Neural cell (in vitro differentiated cells): ENCODE measurements around the gene ANKIB1. TPM values are rescaled to one million over a fixed set of nuclear protein-coding genes. Genes with fewer than 3 reads are reported as not detected.
"Not testable (repeated sequence)": the region's sequence is repeated elsewhere in the genome, so short reads cannot be mapped to it uniquely, and the experiment has no call there.

ENCODE experiments used
- H2AFZ ChIP-seq: fragments of 200-600, 300-800 bp; sonication (generic), shearing (Covaris generic); 2 replicates; pipeline ENCODE4 v1.6.0; 2014; ENCODE audit warnings: low read depth, mild to moderate bottlenecking, antibody characterized with exemption, low read length, moderate library complexity
- H3F3A ChIP-seq: fragments of 200-600 bp; shearing (Covaris generic); 2 replicates; pipeline ENCODE4 v1.6.1; 2016; ENCODE audit warnings: mild to moderate bottlenecking, moderate library complexity, mixed read lengths, antibody characterized with exemption, low read length; ENCODE audit not compliant: insufficient read depth, poor library complexity, severe bottlenecking
- H3K27ac ChIP-seq: fragments of 200-600, 300-800 bp; sonication (generic), shearing (Covaris generic); 2 replicates; pipeline ENCODE4 v1.5.1; 2014; ENCODE audit warnings: mild to moderate bottlenecking, low read length, moderate library complexity
- H3K27me3 ChIP-seq: fragments of 300-800, 200-600 bp; sonication (generic), shearing (Covaris generic); 2 replicates; pipeline ENCODE4 v1.6.0; 2014; ENCODE audit warnings: mild to moderate bottlenecking, low read depth, low read length, moderate library complexity; ENCODE audit not compliant: insufficient read depth
- H3K36me3 ChIP-seq: fragments of 300-800, 200-600 bp; sonication (generic), shearing (Covaris generic); 2 replicates; pipeline ENCODE4 v1.5.1; 2014; ENCODE audit warnings: mild to moderate bottlenecking, antibody characterized with exemption, low read length, moderate library complexity; ENCODE audit not compliant: insufficient read depth
- H3K4me2 ChIP-seq: fragments of 300-800, 200-600 bp; sonication (generic), shearing (Covaris generic); 2 replicates; pipeline ENCODE4 v1.6.0; 2014; ENCODE audit warnings: mild to moderate bottlenecking, low read length
- H3K4me3 ChIP-seq: fragments of 300-800, 200-600 bp; sonication (generic), shearing (Covaris generic); 2 replicates; pipeline ENCODE4 v1.5.1; 2014; ENCODE audit warnings: mild to moderate bottlenecking, low read length, moderate library complexity
- H3K79me2 ChIP-seq: fragments of 200-600 bp; shearing (Covaris generic); replicated peaks from 2 replicates; pipeline ENCODE4 v1.6.0; 2014; ENCODE audit warnings: mild to moderate bottlenecking, low read length, moderate library complexity; ENCODE audit not compliant: insufficient read depth
- H3K9ac ChIP-seq: fragments of 300-800, 200-600 bp; sonication (generic), shearing (Covaris generic); 2 replicates; pipeline ENCODE4 v1.6.1; 2016; ENCODE audit warnings: mild to moderate bottlenecking, low read length, mixed read lengths
- H3K9me2 ChIP-seq: fragments of 200-600 bp; shearing (Covaris generic); 2 replicates; pipeline ENCODE4 v1.6.1; 2016; ENCODE audit warnings: mild to moderate bottlenecking, low read length, mixed read lengths; ENCODE audit not compliant: insufficient read depth
- H3K9me3 ChIP-seq: fragments of 200-600, 300-800 bp; sonication (generic), shearing (Covaris generic); 2 replicates; pipeline ENCODE4 v1.6.1; 2016; ENCODE audit warnings: mild to moderate bottlenecking, mixed run types, low read length, moderate library complexity, mixed read lengths
- H4K20me1 ChIP-seq: fragments of 200-600 bp; shearing (Covaris generic); 2 replicates; pipeline ENCODE4 v1.6.1; 2016; ENCODE audit warnings: mild to moderate bottlenecking, mixed run types; ENCODE audit not compliant: insufficient read depth
- EP300 ChIP-seq: fragments of 450-650 bp; conservative IDR thresholded peaks from 2 replicates; pipeline ENCODE4 v1.6.1; 2014; ENCODE audit warnings: antibody characterized with exemption, mild to moderate bottlenecking, moderate library complexity; ENCODE audit not compliant: poor library complexity, severe bottlenecking
- EZH2 ChIP-seq: fragments of 200-600, 300-800 bp; shearing (Covaris generic), sonication (generic); IDR thresholded peaks from 2 replicates; pipeline ENCODE4 v1.6.1; 2014; ENCODE audit warnings: antibody characterized with exemption, low read length, borderline replicate concordance, mild to moderate bottlenecking; ENCODE audit not compliant: insufficient read depth, poor library complexity, severe bottlenecking
- MXI1 ChIP-seq: fragments of 450-650 bp; conservative IDR thresholded peaks from 2 replicates; pipeline ENCODE4 v1.6.1; 2014; ENCODE audit warnings: antibody characterized with exemption, mild to moderate bottlenecking; ENCODE audit not compliant: poor library complexity, severe bottlenecking
- POLR2AphosphoS5 ChIP-seq: IDR thresholded peaks from 2 replicates; pipeline ENCODE4 v1.6.1; 2012
- RAD21 ChIP-seq: fragments of 450-650 bp; conservative IDR thresholded peaks from 2 replicates; pipeline ENCODE4 v1.6.1; 2014; ENCODE audit warnings: antibody characterized with exemption, mild to moderate bottlenecking, moderate library complexity
- SMC3 ChIP-seq: fragments of 450-650 bp; conservative IDR thresholded peaks from 2 replicates; pipeline ENCODE4 v1.6.1; 2014; ENCODE audit warnings: antibody characterized with exemption, mild to moderate bottlenecking, moderate library complexity; ENCODE audit not compliant: poor library complexity
- TAF1 ChIP-seq: IDR thresholded peaks from 2 replicates; pipeline ENCODE4 v1.6.1; 2012; ENCODE audit warnings: low read depth
- polyA plus RNA-seq: library from polyadenylated mRNA; depleted of rRNA; stranded (reverse); fragments of >200 nt; gene quantifications from 2 replicates; pipeline ENCODE4 v1.2.3, GENCODE V29; 2014
- TF ChIP-seq, protein P1 (sequence below): fragments of 450-650 bp; IDR thresholded peaks from 2 replicates; pipeline ENCODE4 v1.5.1; 2014; ENCODE audit warnings: antibody characterized with exemption, mild to moderate bottlenecking, moderate library complexity; ENCODE audit not compliant: poor library complexity, severe bottlenecking
- TF ChIP-seq, protein P2 (sequence below): IDR thresholded peaks from 2 replicates; pipeline ENCODE4 v1.6.1; 2012; ENCODE audit warnings: borderline replicate concordance

The ANKIB1 gene
- polyA plus RNA-seq, 1 donor from 2014 or later = 83.0 TPM

DNA sequence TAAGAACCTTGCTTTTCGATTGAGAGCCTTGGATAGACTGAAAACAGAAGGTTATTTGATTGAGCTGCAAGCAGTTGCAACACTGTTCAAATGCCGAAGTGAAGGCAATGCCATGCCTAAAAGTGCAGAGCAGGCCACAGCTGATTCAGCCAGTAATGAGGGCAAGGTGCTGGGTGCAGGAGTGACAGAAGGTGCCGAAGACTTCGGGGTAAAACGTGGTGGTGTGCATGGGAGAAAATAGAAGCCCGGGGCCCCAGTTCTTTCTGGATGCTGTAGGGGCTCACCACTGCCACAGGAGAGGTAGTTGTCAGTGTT is 157.9 kb downstream of the ANKIB1 start:
- Histone ChIP-seq H3K36me3 (peaks cover 6% of the 10 kb centered on the region), H3K4me3 (no peak overlapping the region), H3K27ac (no peak overlapping the region), H3K9ac (no peak overlapping the region), H2AFZ (no peak overlapping the region), H3K9me3 (no peaks in the 10 kb centered on the region), H3K27me3 (no peaks in the 10 kb centered on the region), H4K20me1 (no peaks in the 10 kb centered on the region), H3K4me2 (no peak overlapping the region), H3F3A (no peaks in the 10 kb centered on the region), H3K9me2 (no peaks in the 10 kb centered on the region), H3K79me2 (no peaks in the 10 kb centered on the region)
- no peak for TF ChIP-seq EZH2
- TF ChIP-seq, protein P1, sequence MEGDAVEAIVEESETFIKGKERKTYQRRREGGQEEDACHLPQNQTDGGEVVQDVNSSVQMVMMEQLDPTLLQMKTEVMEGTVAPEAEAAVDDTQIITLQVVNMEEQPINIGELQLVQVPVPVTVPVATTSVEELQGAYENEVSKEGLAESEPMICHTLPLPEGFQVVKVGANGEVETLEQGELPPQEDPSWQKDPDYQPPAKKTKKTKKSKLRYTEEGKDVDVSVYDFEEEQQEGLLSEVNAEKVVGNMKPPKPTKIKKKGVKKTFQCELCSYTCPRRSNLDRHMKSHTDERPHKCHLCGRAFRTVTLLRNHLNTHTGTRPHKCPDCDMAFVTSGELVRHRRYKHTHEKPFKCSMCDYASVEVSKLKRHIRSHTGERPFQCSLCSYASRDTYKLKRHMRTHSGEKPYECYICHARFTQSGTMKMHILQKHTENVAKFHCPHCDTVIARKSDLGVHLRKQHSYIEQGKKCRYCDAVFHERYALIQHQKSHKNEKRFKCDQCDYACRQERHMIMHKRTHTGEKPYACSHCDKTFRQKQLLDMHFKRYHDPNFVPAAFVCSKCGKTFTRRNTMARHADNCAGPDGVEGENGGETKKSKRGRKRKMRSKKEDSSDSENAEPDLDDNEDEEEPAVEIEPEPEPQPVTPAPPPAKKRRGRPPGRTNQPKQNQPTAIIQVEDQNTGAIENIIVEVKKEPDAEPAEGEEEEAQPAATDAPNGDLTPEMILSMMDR = no peak
- no peak for TF ChIP-seq TAF1
- TF ChIP-seq, protein P2, sequence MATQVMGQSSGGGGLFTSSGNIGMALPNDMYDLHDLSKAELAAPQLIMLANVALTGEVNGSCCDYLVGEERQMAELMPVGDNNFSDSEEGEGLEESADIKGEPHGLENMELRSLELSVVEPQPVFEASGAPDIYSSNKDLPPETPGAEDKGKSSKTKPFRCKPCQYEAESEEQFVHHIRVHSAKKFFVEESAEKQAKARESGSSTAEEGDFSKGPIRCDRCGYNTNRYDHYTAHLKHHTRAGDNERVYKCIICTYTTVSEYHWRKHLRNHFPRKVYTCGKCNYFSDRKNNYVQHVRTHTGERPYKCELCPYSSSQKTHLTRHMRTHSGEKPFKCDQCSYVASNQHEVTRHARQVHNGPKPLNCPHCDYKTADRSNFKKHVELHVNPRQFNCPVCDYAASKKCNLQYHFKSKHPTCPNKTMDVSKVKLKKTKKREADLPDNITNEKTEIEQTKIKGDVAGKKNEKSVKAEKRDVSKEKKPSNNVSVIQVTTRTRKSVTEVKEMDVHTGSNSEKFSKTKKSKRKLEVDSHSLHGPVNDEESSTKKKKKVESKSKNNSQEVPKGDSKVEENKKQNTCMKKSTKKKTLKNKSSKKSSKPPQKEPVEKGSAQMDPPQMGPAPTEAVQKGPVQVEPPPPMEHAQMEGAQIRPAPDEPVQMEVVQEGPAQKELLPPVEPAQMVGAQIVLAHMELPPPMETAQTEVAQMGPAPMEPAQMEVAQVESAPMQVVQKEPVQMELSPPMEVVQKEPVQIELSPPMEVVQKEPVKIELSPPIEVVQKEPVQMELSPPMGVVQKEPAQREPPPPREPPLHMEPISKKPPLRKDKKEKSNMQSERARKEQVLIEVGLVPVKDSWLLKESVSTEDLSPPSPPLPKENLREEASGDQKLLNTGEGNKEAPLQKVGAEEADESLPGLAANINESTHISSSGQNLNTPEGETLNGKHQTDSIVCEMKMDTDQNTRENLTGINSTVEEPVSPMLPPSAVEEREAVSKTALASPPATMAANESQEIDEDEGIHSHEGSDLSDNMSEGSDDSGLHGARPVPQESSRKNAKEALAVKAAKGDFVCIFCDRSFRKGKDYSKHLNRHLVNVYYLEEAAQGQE = no peak
- TF ChIP-seq SMC3 = no peak
- TF ChIP-seq RAD21 = no peak
- TF ChIP-seq MXI1 = no peak
- no peak for TF ChIP-seq EP300
- no peak for TF ChIP-seq POLR2AphosphoS5

DNA sequence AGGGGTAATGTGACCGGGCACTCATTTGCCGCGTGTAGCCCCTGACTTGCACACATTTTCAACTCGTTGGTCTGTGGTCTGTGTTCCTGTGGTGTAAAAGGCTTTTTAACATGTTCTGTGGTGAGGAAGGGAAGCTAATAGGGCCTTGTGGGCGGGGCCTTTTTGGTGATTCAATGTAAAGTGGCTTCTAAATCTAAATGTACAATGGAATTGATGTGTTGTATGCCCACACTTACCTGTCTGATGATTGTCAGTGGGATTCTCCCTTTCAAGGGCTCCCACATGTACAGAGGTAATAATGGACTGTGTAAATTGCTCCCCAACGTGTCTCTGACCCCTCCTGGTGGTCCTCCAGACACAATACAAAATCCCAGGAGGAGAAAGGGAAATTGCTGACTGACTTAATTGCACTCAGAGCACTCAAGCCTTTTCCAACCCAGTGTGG is 158.4 kb downstream of the ANKIB1 start:
- Histone ChIP-seq H2AFZ (no peak overlapping the region), H3K27me3 (no peaks in the 10 kb centered on the region), H3K9me2 (no peaks in the 10 kb centered on the region), H3F3A (no peaks in the 10 kb centered on the region), H3K9ac (no peak overlapping the region), H3K9me3 (no peaks in the 10 kb centered on the region), H3K79me2 (no peaks in the 10 kb centered on the region), H4K20me1 (no peaks in the 10 kb centered on the region), H3K36me3 (peaks cover 3% of the 10 kb centered on the region), H3K4me3 (no peak overlapping the region), H3K4me2 (no peak overlapping the region), H3K27ac (no peak overlapping the region)
- TF ChIP-seq SMC3 (no peak), RAD21 (no peak), MXI1 (no peak)

DNA sequence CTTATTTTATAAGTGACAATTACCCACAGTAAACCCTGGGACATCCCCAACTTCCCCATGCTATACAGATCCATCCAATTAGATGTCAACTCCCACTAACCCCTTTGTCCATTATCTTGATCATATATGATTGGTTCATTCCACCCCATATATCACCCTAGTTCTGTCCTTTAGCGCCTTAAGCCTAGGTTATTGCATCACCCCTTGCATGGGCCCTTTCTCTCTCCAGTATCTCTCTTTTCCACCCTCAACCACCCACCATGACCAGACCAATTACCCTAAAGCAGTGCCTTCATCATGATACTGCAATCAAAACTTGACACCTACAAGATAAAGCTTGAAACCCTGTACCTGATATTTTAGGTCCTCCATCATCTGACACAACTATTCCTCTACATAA is 163.6 kb downstream of the ANKIB1 start:
- TF ChIP-seq, protein P1 = no peak
- TF ChIP-seq RAD21 (no peak), MXI1 (no peak)
- no peak overlapping the region for H2AFZ ChIP-seq
- H3K36me3 ChIP-seq = no peaks in the 10 kb centered on the region
- no peak overlapping the region for H3K9ac ChIP-seq
- no peaks in the 10 kb centered on the region for H3F3A ChIP-seq
- no peaks in the 10 kb centered on the region for H4K20me1 ChIP-seq
- no peak overlapping the region for H3K27ac ChIP-seq
- H3K27me3 ChIP-seq = no peaks in the 10 kb centered on the region
- H3K9me2 ChIP-seq = no peaks in the 10 kb centered on the region
- H3K9me3 ChIP-seq = no peaks in the 10 kb centered on the region
- H3K4me2 ChIP-seq = no peak overlapping the region
- H3K4me3 ChIP-seq = no peak overlapping the region
- H3K79me2 ChIP-seq = no peaks in the 10 kb centered on the region

DNA sequence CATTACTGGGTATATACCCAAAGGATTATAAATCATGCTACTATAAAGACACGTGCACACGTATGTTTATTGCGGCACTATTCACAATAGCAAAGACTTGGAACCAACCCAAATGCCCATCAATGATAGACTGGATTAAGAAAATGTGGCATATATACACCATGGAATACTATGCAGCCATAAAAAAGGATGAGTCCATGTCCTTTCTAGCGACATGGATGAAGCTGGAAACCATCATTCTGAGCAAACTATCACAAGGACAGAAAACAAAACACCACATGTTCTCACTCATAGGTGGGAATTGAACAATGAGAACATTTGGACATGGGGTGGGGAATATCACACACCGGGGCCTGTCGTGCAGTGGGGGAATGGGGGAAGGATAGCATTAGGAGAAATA is 164.4 kb downstream of the ANKIB1 start:
- not testable (repeated sequence) for H3K4me2 ChIP-seq, H4K20me1 ChIP-seq, H3K79me2 ChIP-seq, H3F3A ChIP-seq, H2AFZ ChIP-seq, H3K36me3 ChIP-seq, H3K27me3 ChIP-seq, H3K27ac ChIP-seq, H3K9ac ChIP-seq, H3K9me2 ChIP-seq, H3K9me3 ChIP-seq, H3K4me3 ChIP-seq
